Cerebellar nuclear complex (tissue), 1 donor: Measurements from ENCODE around the gene FAM118A.

ENCODE experiments used
- DNase-seq, 2 experiments: peaks; one replicate each; lab custom pipeline; 2025; lab: John Stamatoyannopoulos, UW

FAM118A gene

DNA sequence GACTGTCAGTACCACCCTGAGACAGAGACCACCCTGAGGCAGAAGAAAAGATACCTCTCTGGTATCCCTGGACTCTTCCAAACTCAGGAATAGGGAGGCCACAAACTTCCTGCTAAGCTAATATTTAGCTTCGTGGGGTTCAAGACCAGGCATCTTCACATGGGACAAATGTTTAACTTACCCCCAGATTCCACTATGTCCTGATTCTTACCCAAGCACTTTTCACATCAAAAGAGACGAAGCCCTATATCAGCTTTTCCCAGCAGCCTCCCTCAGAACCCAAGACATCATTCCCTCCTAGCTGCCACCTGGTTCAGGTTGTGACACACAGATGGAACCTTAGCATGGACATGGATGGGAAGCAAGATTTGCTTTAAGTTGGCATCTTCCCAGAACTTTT, 71.6 kb downstream of the FAM118A start:
- DNase-seq: no peak

DNA sequence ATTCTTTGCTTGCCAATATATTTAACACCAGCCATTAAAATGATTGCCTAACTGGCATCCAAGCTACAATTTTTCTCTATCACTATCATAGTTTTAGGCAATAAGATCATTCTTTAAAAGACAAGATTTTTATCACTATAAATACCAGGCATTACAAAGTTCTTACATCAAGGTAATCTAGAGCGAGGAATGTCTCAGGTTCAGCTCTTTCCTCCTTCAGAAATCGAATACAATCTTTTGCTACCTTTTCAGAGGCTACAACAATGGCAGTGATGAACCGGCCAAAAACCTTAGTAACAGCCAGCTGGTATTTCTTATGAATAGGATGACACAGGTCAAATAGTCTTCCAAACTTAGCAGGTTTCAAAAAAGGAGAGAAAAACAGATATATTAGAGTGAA, 79.8 kb downstream of the FAM118A start:
- no peak for DNase-seq
